HG03571 (cell line): ENCODE measurements around the gene DUSP1.
"Not testable (repeated sequence)": the region's sequence is repeated elsewhere in the genome, so short reads cannot be mapped to it uniquely, and the experiment has no call there.

Experiments used
- ATAC-seq: cut with Tn5 transposase; IDR thresholded peaks from one replicate; pipeline ENCODE4 v1.9.1; 2021; ENCODE audit not compliant: unreplicated experiment

Gene DUSP1, protein sequence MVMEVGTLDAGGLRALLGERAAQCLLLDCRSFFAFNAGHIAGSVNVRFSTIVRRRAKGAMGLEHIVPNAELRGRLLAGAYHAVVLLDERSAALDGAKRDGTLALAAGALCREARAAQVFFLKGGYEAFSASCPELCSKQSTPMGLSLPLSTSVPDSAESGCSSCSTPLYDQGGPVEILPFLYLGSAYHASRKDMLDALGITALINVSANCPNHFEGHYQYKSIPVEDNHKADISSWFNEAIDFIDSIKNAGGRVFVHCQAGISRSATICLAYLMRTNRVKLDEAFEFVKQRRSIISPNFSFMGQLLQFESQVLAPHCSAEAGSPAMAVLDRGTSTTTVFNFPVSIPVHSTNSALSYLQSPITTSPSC

DNA sequence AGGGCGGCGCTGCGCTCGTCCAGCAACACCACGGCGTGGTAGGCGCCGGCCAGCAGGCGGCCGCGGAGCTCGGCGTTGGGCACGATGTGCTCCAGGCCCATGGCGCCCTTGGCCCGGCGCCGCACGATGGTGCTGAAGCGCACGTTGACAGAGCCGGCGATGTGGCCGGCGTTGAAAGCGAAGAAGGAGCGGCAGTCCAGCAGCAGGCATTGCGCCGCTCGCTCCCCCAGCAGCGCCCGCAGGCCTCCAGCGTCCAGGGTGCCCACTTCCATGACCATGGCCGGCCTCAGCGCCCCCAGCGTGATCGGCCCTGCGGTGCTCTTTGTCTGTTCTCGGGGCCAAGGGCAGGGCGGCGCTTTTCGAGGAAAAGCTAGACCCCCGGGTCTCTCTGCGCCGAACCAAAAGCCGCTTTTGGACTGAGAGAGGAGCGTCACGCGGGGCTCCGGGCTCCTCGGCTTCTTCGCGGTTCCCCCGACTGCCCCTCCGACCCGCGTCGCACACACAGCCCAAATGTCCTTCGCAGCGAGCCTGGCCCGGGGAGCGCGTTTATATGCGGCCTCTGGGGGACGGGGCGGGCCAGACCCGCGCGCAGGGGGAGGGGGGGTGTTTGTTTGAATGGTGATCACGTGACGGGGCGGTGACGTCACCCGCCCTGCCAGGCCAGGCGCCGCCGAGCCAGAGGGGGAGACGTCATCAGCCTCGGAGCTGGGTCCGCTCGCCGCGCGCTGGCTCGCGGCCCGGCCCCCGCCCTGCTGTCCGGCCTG lies at the start of gene DUSP1:
Gene DUSP1 (minus strand): TSS at position 521 of the 764 bp plus-strand sequence. CDS start 243 bp downstream, at position 278.
- peak; percentile 53 for ATAC-seq

DNA sequence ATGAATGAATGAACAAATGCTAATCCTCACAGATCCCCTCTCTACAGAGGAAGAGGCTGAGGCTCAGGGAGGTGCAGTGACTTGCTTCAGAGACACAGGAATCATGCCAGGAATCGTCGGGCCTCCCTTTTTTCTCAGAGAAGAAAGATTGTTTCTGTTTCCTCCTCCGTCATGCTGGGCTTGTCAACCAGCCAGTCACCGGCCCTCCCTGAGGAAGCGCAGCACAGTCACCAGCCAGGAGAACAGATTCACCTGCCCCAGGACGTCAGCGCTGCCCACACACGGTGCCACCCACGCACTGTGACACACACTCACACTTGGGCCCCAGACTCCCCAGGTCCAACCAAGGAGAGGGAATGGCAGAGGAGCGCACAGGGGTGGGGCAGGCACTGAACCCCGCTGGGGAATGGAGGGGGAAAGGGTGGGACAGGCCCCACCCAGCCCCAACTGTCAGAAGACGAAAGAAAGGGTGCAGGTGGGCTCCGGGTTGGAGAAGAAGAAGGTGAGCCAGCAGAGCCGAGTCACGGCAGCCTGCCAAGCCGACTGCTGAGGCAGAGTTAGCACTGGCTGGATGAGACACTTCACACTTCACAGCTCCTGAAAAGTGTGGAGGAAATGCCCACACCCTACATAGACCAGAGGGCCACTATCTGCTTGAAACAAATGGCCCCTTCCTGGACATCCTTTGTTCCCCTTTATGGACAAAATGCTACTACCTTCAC lies 49.2 kb upstream of the DUSP1 start:
- no peak for ATAC-seq

DNA sequence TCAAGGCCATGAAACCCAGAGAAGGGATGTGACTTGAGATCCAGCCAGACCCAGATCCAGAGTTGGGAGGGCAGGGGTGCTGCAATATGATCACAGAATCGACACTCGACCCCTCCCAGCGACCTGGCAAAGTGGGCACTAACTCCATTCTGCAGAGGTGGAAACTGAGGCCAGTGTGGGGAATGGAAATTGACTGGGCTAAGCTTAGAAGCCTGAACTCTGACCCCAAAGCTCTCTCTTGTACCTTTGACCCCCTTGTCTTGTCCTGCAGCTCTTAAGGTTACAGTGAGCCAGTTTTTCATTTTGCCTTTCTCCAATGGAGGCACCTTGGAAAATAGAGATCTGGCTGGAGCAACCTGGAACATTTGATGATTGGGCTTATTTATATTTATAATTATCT lies 48.6 kb upstream of the DUSP1 start:
- ATAC-seq: no peak

GRCh38 chr5:172818081-172818480 lies 47.1 kb upstream of the DUSP1 start:
- ATAC-seq: no peak

GRCh38 chr5:172817664-172818063 lies 46.7 kb upstream of the DUSP1 start:
- no peak for ATAC-seq

- no peak for ATAC-seq
These were observed 46.0 kb upstream of the DUSP1 start for GRCh38 chr5:172816925-172817562.

DNA sequence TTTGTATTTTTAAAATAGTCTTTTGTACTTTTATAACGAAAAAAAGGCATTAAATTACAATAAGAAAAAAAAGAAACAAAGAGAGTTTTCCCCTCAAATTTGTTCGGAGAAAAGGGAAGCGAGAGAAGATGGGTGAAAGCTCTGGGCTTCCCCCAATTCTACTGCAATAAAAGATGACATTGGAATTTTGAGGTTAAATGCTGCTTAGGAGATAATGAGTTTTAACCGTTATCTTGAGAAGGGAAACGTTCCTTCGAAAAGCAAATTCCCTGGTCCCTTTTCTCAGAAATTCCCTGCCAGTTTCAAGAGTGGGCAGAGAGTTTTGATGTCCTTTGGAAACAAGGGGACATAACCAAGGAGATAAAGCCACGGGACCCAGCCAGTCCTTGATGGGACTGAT lies 44.6 kb upstream of the DUSP1 start:
- no peak for ATAC-seq

DNA sequence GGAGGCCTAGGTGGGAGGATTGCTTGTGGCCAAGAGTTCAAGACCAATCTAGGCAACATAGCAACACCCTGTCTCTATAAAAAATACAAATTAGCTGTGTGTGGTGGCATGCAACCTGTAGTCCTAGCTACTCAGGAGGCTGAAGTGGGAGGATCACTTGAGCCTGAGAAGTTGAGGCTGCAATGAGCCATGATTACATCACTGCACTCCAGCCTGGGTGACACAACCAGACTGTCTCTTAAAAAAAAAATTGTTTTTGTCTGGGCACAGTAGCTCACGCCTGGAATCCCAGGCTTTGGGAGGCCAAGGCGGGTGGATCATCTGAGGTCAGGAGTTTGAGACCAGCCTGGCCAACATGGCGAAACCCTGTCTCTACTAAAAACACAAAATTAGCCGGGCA lies 40.0 kb upstream of the DUSP1 start:
- ATAC-seq: not testable (repeated sequence)

DNA sequence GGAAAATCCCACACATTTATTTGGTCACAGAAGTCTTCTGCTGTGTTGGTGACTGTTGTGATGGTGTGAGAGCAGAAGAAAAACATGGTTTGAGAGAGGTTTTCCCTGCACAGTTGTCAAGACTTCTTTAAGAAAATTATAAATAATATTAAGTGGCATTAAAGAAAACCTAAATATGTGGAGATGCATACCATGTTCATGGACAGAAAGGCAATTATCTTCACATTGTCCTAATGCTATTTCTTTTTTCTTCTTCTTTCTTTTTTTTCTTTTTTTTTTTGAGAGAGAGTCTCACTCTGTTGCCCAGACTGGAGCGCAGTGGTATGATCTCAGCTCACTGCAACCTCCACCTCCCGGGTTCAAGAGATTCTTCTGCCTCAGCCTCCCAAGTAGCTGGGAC lies 38.8 kb upstream of the DUSP1 start:
- no peak for ATAC-seq

DNA sequence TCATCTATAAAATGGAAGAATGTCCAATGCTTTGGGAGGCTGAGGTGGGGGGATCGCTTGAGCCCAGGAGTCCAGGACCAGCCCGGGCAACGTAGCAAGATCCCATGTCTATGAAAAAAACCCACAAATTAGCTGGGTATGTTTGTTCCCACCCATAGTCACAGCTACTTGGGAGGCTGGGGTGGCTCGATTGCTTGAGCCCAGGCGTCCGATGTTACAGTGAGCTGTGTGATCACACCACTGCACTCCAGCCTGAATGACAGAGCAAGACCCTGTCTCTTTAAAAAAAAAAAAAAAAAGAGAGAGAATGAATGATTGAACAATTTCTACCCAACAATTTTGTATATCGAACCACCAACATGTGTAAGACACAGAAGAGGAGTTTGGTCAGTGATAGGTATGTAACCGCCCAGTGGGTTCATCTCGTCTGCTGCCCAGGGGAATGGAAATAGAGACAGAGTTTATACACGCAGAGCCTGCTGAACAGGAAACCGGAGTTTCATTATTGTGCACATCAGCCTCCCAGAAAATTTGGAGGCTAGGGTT lies 36.8 kb upstream of the DUSP1 start:
- ATAC-seq: no peak

GRCh38 chr5:172806897-172807672 lies 36.1 kb upstream of the DUSP1 start:
- peak; percentile 94 for ATAC-seq

GRCh38 chr5:172805736-172806255 lies 34.8 kb upstream of the DUSP1 start:
- no peak for ATAC-seq

GRCh38 chr5:172805018-172805683 lies 34.2 kb upstream of the DUSP1 start:
- no peak for ATAC-seq

- ATAC-seq: no peak
These were observed 31.7 kb upstream of the DUSP1 start for GRCh38 chr5:172802567-172803176.

DNA sequence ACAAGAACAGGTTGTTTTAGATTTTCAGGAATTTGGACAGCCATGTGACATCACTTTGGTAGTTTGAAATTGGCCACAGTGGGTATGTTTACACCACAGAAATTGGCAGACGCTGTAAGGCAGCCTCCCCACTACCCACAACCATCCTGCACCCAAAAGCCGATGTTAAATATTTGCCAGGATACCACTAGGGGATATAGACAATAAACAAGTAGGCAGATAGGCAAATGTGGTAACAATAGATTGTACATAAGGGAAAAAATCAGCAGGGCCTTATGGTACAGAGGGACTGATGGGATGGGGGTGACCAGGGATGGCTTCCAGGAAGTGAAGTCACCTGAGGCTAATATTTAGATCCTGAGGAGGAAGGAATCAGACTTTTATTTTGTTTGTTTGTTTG lies 31.1 kb upstream of the DUSP1 start:
- no peak for ATAC-seq

GRCh38 chr5:172801179-172801671 lies 30.2 kb upstream of the DUSP1 start:
- ATAC-seq: no peak

- no peak for ATAC-seq
These were observed 29.1 kb upstream of the DUSP1 start for GRCh38 chr5:172800088-172800551.

GRCh38 chr5:172799416-172799815 lies 28.4 kb upstream of the DUSP1 start:
- no peak for ATAC-seq
